Measurements from ENCODE around the gene HLA-DPB1.

HLA-DPB1 gene

GRCh38 chr6:33105386-33105785 lies 29.6 kb downstream of the HLA-DPB1 start:
- DNase-seq = no peak

DNA sequence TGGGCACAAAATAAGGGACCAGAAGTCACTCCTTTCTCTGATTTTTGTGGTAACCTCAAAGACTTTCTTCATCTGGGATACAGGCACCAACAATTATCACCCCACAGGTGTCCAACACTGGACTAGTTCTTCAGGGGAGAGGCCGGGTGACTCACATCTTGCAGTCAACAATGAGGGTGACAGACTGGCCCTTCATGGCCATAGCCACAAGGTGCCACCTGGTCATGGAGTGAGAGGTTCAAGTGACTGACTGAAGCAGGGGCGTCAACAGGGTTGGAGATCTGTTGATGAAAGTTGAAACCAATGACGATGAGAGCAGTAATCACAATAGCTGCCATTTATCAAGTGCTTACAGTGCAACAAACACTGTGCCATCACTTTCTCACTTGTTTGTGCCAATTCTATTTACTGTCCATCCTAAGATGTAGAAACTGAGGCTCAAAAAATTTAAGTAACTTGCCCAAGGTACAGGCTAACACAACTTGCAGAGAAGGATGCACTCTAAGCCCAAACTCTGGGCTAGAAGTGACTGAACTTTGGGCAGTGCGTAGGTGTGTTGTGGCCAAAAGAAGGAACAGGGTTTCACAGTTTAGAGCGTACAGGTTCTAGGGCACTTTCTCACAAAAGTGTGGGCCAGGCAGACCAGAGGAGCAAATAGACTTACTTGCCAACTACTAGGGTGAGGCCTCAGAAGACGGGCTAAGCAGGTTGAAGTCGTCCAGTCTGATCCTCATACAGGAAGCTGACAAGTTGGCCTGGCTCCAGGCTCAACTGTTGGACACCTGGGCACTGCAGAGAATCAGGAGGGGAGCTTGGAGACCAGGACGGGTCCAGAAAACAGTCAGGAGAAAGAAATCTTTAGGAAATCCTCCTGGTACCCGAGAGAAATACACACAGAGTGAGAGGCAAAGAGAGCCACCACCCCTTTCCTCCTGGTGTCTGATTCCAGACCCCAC lies 30.4 kb downstream of the HLA-DPB1 start:
- no peak for DNase-seq

- no peak for DNase-seq
These were observed 31.9 kb downstream of the HLA-DPB1 start for GRCh38 chr6:33107641-33108040.

GRCh38 chr6:33108307-33108706 lies 32.5 kb downstream of the HLA-DPB1 start:
- DNase-seq = no peak

GRCh38 chr6:33112148-33112547 lies 36.4 kb downstream of the HLA-DPB1 start:
- peak; percentile 51 to 73 for DNase-seq

DNA sequence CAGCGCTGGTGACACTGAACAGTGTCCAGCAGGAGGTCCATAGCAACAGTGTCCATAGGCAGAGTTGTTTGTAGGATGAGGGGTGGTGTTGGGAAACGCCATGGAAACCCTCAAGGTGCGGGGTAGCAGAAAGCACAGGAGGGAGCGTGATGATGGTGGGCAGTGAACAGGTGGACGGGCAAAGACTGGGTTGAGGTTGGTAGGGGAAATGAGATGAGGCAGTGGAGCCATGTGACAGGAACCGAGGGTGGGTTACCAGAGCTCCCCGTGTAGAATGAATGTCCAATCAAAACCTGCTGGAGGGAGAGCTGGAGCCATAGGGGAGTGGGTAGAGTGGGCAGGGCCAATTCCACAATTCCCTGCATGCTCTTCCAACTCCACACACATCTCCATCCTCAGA lies 38.0 kb downstream of the HLA-DPB1 start:
- no peak for DNase-seq

DNA sequence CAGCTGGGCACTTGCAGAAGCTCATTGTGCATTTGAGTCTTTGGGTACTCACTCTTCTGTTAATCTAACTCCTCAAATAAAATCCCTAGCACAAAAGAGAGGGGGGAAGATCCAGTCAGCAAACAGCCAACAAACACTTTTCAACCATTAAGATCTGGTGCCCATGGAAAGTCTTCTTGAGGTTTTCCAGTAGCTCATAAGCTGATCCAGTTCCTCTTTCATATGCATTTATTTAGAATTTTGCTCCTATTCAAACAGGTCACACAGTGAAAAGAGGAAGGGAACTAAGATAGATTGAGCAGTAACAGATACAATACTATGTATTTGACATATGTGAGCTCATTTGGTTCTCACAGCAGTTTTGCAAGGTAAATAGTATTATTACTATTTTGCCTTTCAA lies 38.6 kb downstream of the HLA-DPB1 start:
- DNase-seq = no peak

GRCh38 chr6:33116417-33116816 lies 40.6 kb downstream of the HLA-DPB1 start:
- DNase-seq = no peak

DNA sequence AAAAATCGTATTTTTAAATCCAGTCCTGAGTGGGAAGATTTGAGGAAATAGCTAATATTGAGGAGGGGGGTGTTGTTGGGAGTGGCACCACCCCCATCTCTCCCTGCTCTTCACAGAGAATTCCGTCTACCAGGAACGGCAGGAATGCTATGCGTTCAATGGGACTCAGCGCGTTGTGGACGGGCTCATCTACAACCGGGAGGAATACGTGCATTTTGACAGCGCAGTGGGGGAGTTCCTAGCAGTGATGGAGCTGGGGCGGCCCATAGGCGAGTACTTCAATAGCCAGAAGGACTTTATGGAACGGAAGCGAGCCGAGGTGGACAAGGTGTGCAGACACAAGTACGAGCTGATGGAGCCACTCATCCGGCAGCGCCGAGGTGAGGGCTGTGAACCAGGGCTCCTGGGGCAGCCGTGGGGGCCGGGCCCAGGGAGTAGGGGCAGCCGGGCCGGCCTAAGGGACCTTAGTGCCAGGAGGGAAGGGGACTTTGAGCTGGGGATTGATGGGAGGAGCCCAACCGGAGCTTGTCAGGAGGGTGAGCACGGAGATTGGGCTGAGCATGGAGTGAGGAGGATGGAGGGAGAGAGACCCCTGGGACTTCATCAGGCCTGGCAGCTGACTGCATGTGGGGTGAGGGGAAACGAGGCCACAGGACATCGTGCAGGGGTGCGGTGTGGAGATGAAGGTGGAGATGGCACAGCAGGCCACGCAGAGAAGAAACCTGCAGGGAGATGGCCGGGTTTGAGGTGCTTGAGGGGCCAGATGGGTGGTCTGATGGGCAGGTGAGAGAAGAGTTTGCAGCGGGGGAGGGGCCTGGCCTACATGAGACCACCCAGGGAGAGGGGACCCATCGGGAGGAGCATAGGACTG lies 41.3 kb downstream of the HLA-DPB1 start:
- DNase-seq = no peak

DNA sequence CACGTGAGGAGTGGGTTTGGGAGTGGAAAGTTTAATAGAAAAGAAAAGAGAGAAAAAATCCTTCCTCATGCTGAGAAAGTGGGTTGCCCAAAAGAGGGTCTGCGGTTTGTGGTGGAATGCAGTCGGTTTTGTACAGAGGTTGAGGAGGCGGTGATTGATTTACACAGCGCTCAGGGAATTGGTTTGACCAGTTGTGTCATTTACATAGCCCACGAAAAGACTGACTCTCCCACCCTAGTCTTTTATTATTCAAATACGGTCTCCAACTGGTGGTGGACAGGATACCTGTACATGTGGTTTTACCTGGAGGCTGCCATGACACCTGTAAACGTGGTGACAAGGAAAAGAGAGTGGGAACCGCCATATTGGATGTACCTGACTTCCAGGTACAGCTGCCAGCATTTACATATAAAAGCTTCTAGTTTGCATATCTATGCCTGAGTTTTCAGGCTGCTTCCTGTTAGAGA lies 42.1 kb downstream of the HLA-DPB1 start:
- DNase-seq = no peak

DNA sequence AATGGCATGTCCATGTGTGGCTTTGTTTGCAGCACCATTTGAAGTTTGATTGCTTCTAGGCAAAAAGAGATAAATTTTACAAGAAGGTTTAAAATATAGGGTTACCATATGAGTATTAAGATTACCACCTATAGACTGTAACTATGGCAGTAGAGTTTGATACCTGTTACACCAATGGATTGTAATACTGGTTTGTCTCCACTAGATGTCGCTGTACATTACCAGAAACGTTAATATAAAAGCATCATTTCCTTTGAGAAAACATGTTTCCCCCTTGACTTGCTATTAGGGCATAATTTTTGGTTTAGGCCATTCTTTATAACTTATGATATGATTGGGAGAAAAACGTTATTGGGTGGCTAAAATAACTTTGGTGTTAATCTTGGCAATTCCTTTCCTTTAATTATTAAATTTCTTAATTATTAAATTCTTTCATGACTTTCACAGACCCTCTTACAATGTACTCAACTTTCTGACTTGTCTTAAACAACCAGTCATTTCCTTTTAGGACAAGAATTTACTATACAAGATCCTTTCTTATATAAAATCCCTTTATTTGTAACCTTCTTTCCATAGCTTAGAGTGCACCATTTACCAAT lies 42.8 kb downstream of the HLA-DPB1 start:
- peak in 1 of 2 donors; percentile 82 for DNase-seq

DNA sequence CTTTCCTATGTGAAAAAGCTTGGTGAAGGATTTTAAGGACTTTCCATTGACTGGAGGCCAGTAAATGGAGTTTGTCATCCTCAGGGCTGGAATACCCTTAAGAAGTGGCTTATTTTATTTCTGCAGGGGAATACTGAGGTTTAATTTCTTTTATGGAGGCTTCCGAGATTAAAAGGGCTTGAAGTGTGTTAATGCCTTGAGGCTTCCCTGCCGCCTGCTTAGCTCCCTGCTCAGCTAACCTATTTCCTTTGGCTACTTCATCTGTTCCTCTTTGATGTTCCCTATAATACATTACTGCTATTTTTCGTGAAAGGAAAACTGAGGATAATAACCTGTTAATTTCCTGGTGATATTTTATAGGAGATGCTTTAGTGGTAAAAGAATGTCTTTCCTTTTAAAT lies 44.2 kb downstream of the HLA-DPB1 start:
- DNase-seq = no peak

- DNase-seq = no peak
These were observed 47.4 kb downstream of the HLA-DPB1 start for GRCh38 chr6:33123181-33123580.

- DNase-seq = peak in 1 of 2 donors; percentile 45
These were observed 48.1 kb downstream of the HLA-DPB1 start for GRCh38 chr6:33123732-33124524.

GRCh38 chr6:33124525-33124901 lies 48.7 kb downstream of the HLA-DPB1 start:
- DNase-seq = no peak

GRCh38 chr6:33124947-33125346 lies 49.2 kb downstream of the HLA-DPB1 start:
- DNase-seq = no peak

- DNase-seq = peak; percentile 58 to 59
These were observed 50.4 kb downstream of the HLA-DPB1 start for GRCh38 chr6:33126101-33126714.

- DNase-seq = no peak
These were observed 52.5 kb downstream of the HLA-DPB1 start for GRCh38 chr6:33128318-33128717.

GRCh38 chr6:33132081-33132524 lies 56.3 kb downstream of the HLA-DPB1 start:
- DNase-seq = no peak

- no peak for DNase-seq
These were observed 60.6 kb downstream of the HLA-DPB1 start for GRCh38 chr6:33136310-33136900.

All from CD4-positive, alpha-beta T cell treated with Interferon alpha-2 for 1 hour (primary cell).